ENCODE data around the gene ABCF3.

Gene ABCF3

GRCh38 chr3:184177331-184177731 is 8.7 kb upstream of the ABCF3 start:
- peak overlapping the region; percentile 82 for H3K4me3 ChIP-seq (ENCODE audit: control insufficient read depth, low read depth, low read length)
- TF ChIP-seq CTCF (IDR thresholded peaks at IDR 0.05; ENCODE audit: control insufficient read depth, insufficient read depth, low read depth, low read length, missing control alignments): no peak
- DNase-seq (ENCODE audit: low read depth): no peak

- DNase-seq (ENCODE audit: low read depth): no peak
- H3K4me3 ChIP-seq (ENCODE audit: control insufficient read depth, low read depth, low read length): peak overlapping the region; percentile 0; the same call in 1 of the 2 replicates
- TF ChIP-seq CTCF (IDR thresholded peaks at IDR 0.05; ENCODE audit: control insufficient read depth, insufficient read depth, low read depth, low read length, missing control alignments): no peak
Measured at GRCh38 chr3:184177767-184178306, 8.2 kb upstream of the ABCF3 start.

- no peak overlapping the region for H3K4me3 ChIP-seq (ENCODE audit: control insufficient read depth, low read depth, low read length)
- no peak for TF ChIP-seq CTCF (IDR thresholded peaks at IDR 0.05; ENCODE audit: control insufficient read depth, insufficient read depth, low read depth, low read length, missing control alignments)
- no peak for DNase-seq (ENCODE audit: low read depth)
Measured at GRCh38 chr3:184178521-184179138, 7.4 kb upstream of the ABCF3 start.

GRCh38 chr3:184180165-184180564 is 5.8 kb upstream of the ABCF3 start:
- H3K4me3 ChIP-seq (ENCODE audit: control insufficient read depth, low read depth, low read length): no peak overlapping the region
- no peak for TF ChIP-seq CTCF (IDR thresholded peaks at IDR 0.05; ENCODE audit: control insufficient read depth, insufficient read depth, low read depth, low read length, missing control alignments)
- DNase-seq (ENCODE audit: low read depth): no peak

GRCh38 chr3:184181596-184181995 is 4.4 kb upstream of the ABCF3 start:
- H3K4me3 ChIP-seq (ENCODE audit: control insufficient read depth, low read depth, low read length): no peak overlapping the region

GRCh38 chr3:184183679-184184078 is 2.3 kb upstream of the ABCF3 start:
- no peak for TF ChIP-seq CTCF (IDR thresholded peaks at IDR 0.05; ENCODE audit: control insufficient read depth, insufficient read depth, low read depth, low read length, missing control alignments)
- no peak overlapping the region for H3K4me3 ChIP-seq (ENCODE audit: control insufficient read depth, low read depth, low read length)
- DNase-seq (ENCODE audit: low read depth): no peak

More at GRCh38 chr3:184181596-184181995, 4.4 kb upstream of the ABCF3 start:
- TF ChIP-seq CTCF (IDR thresholded peaks at IDR 0.05; ENCODE audit: control insufficient read depth, insufficient read depth, low read depth, low read length, missing control alignments): no peak
- no peak for DNase-seq (ENCODE audit: low read depth)

Measured in AG09309 (cell line).